ENCODE data around the gene PTGIS. TPM values are rescaled to one million over a fixed set of nuclear protein-coding genes. Genes with fewer than 3 reads are reported as not detected.

The PTGIS gene
- total RNA-seq, 4 donors from 2014 or later, result 75.3 to 169 (median 137) TPM

GRCh38 chr20:49482621-49483017 is 85.3 kb downstream of the PTGIS start, which contains the start of gene KCNB1:
KCNB1 (minus strand) TSS chr20:49482668; CDS start chr20:49482480, 188 bp downstream.
- Histone ChIP-seq H3K36me3 (peaks cover 0 to 15% of the 10 kb centered on the region in 2 donors), H3K4me3 (peak within 1 kb of the TSS; percentile 55 to 77), H3K4me1 (peaks cover 0 to 70% (median 5%) of the 10 kb centered on the region in 3 donors), H3K27me3 (peaks cover 19% of the 10 kb centered on the region), H3K9me3 (no peaks in the 10 kb centered on the region), H3K27ac (peak within 1 kb of the TSS; percentile 39 to 94 (median 88))
- ATAC-seq, result peak; percentile 85
- TF ChIP-seq POLR2AphosphoS5 (IDR thresholded peaks at IDR 0.05) (peak; percentile 41), POLR2A (IDR thresholded peaks at IDR 0.05) (no peak)
- TF ChIP-seq, protein P1, sequence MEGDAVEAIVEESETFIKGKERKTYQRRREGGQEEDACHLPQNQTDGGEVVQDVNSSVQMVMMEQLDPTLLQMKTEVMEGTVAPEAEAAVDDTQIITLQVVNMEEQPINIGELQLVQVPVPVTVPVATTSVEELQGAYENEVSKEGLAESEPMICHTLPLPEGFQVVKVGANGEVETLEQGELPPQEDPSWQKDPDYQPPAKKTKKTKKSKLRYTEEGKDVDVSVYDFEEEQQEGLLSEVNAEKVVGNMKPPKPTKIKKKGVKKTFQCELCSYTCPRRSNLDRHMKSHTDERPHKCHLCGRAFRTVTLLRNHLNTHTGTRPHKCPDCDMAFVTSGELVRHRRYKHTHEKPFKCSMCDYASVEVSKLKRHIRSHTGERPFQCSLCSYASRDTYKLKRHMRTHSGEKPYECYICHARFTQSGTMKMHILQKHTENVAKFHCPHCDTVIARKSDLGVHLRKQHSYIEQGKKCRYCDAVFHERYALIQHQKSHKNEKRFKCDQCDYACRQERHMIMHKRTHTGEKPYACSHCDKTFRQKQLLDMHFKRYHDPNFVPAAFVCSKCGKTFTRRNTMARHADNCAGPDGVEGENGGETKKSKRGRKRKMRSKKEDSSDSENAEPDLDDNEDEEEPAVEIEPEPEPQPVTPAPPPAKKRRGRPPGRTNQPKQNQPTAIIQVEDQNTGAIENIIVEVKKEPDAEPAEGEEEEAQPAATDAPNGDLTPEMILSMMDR (IDR thresholded peaks at IDR 0.05), result peak in 3 of 4 experiments; percentile 26 to 65 (median 30)
- WGBS, 2 donors (ENCODE audit: low coverage in 1 of 2), result 0% methylated on average over 6 to 11 of the region's 34 CpGs

DNA sequence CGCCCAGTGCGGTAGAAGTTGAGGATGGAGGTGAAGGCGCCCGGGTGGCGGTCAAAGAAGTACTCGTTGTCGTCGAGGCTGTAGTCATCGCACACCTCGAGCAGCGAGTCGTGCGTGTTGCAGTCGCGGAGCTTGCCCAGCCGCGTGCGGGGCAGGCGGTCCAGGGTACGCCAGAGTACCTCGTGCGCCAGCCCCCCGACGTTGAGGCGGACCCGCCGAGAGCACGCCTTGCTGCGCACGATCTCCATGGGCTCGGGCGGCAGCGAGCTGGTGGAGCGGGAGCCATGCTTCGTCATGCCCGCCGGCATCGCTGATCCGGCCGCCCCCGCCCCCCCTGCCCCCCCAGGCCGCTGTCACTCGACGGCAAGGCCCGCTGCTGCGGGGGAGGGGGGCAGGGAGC is 85.8 kb downstream of the PTGIS start:
- peak overlapping the region in 3 of 4 donors; percentile 84 to 94 (median 87) for H3K27ac ChIP-seq
- H3K4me1 ChIP-seq, result peaks cover 0 to 70% (median 5%) of the 10 kb centered on the region in 3 donors
- no peaks in the 10 kb centered on the region for H3K9me3 ChIP-seq
- WGBS, 2 donors (ENCODE audit: low coverage in 1 of 2), result no CpG with 5 or more reads among the region's 46 CpGs
- ATAC-seq, result no peak
- H3K4me3 ChIP-seq, result peak overlapping the region; percentile 55 to 77
- TF ChIP-seq EP300 (IDR thresholded peaks at IDR 0.05), result no peak
- TF ChIP-seq, protein P1 (IDR thresholded peaks at IDR 0.05), result no peak
- TF ChIP-seq POLR2AphosphoS5 (IDR thresholded peaks at IDR 0.05), result no peak
- TF ChIP-seq POLR2A (IDR thresholded peaks at IDR 0.05), result no peak
- peaks cover 19% of the 10 kb centered on the region for H3K27me3 ChIP-seq
- peaks cover 0 to 19% of the 10 kb centered on the region in 2 donors for H3K36me3 ChIP-seq

DNA sequence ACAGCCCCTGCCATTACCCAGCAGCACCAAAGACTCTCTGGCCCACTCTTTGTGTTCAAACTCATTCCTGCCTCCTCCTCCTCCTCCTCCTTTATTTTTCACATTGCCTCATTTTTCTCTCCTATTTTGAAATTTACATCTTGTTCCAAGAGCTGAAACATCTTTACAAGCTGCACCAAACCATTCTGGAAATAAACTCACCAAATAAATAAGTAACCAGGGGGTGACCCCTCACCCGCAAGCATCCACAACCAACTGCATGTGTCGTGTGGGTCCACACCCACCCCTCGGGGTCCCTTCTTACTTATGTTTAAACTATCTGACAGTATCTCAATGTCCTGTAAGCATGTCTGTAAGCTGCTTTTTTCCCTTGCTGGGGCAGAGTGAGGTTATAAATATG is 86.8 kb downstream of the PTGIS start:
- H3K27ac ChIP-seq, result peak overlapping the region; percentile 62 to 94 (median 86)
- no peaks in the 10 kb centered on the region for H3K9me3 ChIP-seq
- peaks cover 0 to 75% (median 5%) of the 10 kb centered on the region in 3 donors for H3K4me1 ChIP-seq
- WGBS, 2 donors (ENCODE audit: low coverage in 1 of 2), result 62 to 68% methylated on average over 3 of the region's 3 CpGs
- peak overlapping the region in 1 of 2 donors; percentile 77 for H3K4me3 ChIP-seq
- no peak for TF ChIP-seq EP300 (IDR thresholded peaks at IDR 0.05)
- no peak for TF ChIP-seq POLR2A (IDR thresholded peaks at IDR 0.05)
- TF ChIP-seq, protein P1 (IDR thresholded peaks at IDR 0.05), result no peak
- no peak for TF ChIP-seq POLR2AphosphoS5 (IDR thresholded peaks at IDR 0.05)
- H3K27me3 ChIP-seq, result peaks cover 19% of the 10 kb centered on the region
- H3K36me3 ChIP-seq, result peaks cover 0 to 28% of the 10 kb centered on the region in 2 donors
- ATAC-seq, result no peak

DNA sequence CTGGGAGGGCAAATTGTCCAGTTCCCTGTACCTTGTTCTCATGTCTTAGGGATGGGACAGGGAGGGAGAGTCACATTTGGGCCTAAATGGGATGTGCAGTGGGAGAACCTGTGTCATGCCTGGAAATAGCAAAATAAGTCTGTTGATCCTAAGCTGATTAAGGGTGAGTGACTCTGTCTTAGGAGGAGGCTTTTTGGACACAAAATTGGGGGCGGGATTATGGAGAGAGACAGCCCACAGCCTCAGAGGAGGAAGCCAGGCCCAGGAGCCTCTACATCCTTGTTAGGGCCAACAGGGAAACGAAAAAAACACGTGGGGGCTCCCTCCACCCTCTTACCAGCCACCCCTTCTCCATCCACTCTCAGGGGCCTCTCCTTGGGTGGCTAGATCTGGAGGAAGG is 87.7 kb downstream of the PTGIS start:
- H3K4me3 ChIP-seq, result peak overlapping the region in 1 of 2 donors; percentile 77
- WGBS, 2 donors (ENCODE audit: low coverage in 1 of 2), result 100% methylated on average over 1 of the region's 3 CpGs; no CpG with 5 or more reads in 1 of the 2 donors

More for the DNA sequence above, 87.7 kb downstream of the PTGIS start:
- peaks cover 19% of the 10 kb centered on the region for H3K27me3 ChIP-seq
- H3K36me3 ChIP-seq, result peaks cover 0 to 37% of the 10 kb centered on the region in 2 donors
- H3K4me1 ChIP-seq, result peaks cover 0 to 84% (median 5%) of the 10 kb centered on the region in 3 donors
- no peaks in the 10 kb centered on the region for H3K9me3 ChIP-seq
- TF ChIP-seq, protein P1 (IDR thresholded peaks at IDR 0.05), result no peak
- TF ChIP-seq EP300 (IDR thresholded peaks at IDR 0.05), result no peak
- TF ChIP-seq POLR2AphosphoS5 (IDR thresholded peaks at IDR 0.05), result no peak
- no peak for TF ChIP-seq POLR2A (IDR thresholded peaks at IDR 0.05)
- no peak for ATAC-seq
- peak overlapping the region; percentile 62 to 94 (median 86) for H3K27ac ChIP-seq

Data from gastroesophageal sphincter (tissue), 4 donors.